ENCODE data around the gene JADE1. TPM values are rescaled to one million over a fixed set of nuclear protein-coding genes. Genes with fewer than 3 reads are reported as not detected.

The JADE1 gene
- total RNA-seq, 2 experiments from 2014 or later: 43.1 to 64.0 TPM

DNA sequence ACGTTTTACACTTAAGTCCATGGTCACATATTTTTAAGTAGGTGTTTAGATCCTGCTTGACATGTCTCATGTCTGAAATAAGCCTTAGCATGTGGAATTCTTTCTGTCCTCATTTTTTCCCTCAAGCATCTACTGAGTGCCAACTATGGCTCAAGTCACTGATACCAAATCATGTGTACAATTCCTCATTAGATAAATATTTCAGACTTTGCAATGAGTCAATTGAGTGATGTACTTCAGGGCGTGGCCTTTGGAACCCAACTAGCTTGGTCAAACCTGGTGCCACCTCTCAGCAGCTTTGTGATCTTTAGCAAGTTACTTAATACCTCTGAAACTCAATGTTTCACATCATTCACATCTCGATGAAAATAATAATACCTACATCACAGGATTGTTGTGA is 12.6 kb upstream of the JADE1 start:
- Histone ChIP-seq H3K4me3 (ENCODE audit: low read depth, low read length, poor library complexity, severe bottlenecking) (no peak overlapping the region), H2AFZ (ENCODE audit: low read length) (no peak overlapping the region), H3K9me3 (ENCODE audit: low read length) (no peaks in the 10 kb centered on the region), H3K79me2 (ENCODE audit: insufficient read depth, low read depth, low read length) (no peaks in the 10 kb centered on the region), H3K36me3 (ENCODE audit: insufficient read depth, low read length) (no peaks in the 10 kb centered on the region), H3K27ac (ENCODE audit: low read depth, low read length, poor library complexity, severe bottlenecking) (no peak overlapping the region), H4K20me1 (ENCODE audit: insufficient read depth, low read length) (no peaks in the 10 kb centered on the region), H3K4me1 (ENCODE audit: insufficient read depth, low read length, poor library complexity, severe bottlenecking) (no peaks in the 10 kb centered on the region), H3K9me2 (ENCODE audit: insufficient read depth, low read length) (no peaks in the 10 kb centered on the region), H3K4me2 (ENCODE audit: low read length) (no peak overlapping the region)
- DNase-seq (ENCODE audit: low spot score): no peak
- no peak for TF ChIP-seq EZH2phosphoT487 (IDR thresholded peaks at IDR 0.05; ENCODE audit: borderline replicate concordance, low read depth, low read length)
- TF ChIP-seq, protein P1, sequence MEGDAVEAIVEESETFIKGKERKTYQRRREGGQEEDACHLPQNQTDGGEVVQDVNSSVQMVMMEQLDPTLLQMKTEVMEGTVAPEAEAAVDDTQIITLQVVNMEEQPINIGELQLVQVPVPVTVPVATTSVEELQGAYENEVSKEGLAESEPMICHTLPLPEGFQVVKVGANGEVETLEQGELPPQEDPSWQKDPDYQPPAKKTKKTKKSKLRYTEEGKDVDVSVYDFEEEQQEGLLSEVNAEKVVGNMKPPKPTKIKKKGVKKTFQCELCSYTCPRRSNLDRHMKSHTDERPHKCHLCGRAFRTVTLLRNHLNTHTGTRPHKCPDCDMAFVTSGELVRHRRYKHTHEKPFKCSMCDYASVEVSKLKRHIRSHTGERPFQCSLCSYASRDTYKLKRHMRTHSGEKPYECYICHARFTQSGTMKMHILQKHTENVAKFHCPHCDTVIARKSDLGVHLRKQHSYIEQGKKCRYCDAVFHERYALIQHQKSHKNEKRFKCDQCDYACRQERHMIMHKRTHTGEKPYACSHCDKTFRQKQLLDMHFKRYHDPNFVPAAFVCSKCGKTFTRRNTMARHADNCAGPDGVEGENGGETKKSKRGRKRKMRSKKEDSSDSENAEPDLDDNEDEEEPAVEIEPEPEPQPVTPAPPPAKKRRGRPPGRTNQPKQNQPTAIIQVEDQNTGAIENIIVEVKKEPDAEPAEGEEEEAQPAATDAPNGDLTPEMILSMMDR (conservative IDR thresholded peaks at IDR 0.05; ENCODE audit: low read length): no peak
- POLR2A ChIA-PET: interaction anchor here (0.6 to 1.0 kb wide), 4 partner anchors 14 to 508 kb away, joined by 3 to 4 read pairs (median 3); no protein-coding TSS in a partner anchor
- BruUV-seq (replicated peaks): no TSS peak
- intact Hi-C loops (cut with micrococcal nuclease; ENCODE audit: unreplicated experiment): no loop called here
- CTCF ChIA-PET (ENCODE audit: unreplicated experiment): no interaction called here

DNA sequence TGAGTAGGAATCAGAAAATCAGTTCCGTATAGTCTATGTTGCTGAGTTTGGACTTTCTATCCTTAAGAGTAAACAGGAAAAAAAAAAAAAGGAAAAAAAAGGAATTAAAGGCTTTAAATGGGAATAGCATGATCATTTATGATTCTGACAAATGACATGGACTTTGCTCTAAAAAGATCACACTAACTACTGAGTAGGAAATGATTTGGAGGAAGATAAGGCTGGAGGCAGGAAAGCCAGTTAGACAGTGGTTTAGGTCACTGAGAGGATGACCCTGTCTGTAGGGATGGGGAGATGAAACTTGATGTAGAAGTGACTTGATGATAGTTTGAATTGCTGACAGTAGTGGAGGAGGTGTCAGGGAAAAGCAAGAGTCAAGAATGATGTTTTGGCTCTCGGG is 9.2 kb upstream of the JADE1 start:
- no peak for TF ChIP-seq EZH2phosphoT487 (IDR thresholded peaks at IDR 0.05; ENCODE audit: borderline replicate concordance, low read depth, low read length)
- TF ChIP-seq, protein P1 (conservative IDR thresholded peaks at IDR 0.05; ENCODE audit: low read length): no peak
- POLR2A ChIA-PET: no interaction called here
- no peak for DNase-seq (ENCODE audit: low spot score)
- Histone ChIP-seq H3K27ac (ENCODE audit: low read depth, low read length, poor library complexity, severe bottlenecking) (no peak overlapping the region), H3K4me1 (ENCODE audit: insufficient read depth, low read length, poor library complexity, severe bottlenecking) (no peaks in the 10 kb centered on the region), H3K79me2 (ENCODE audit: insufficient read depth, low read depth, low read length) (no peaks in the 10 kb centered on the region), H2AFZ (ENCODE audit: low read length) (no peak overlapping the region), H3K9me2 (ENCODE audit: insufficient read depth, low read length) (no peaks in the 10 kb centered on the region), H3K9me3 (ENCODE audit: low read length) (no peaks in the 10 kb centered on the region), H3K4me2 (ENCODE audit: low read length) (no peak overlapping the region), H3K4me3 (ENCODE audit: low read depth, low read length, poor library complexity, severe bottlenecking) (no peak overlapping the region), H4K20me1 (ENCODE audit: insufficient read depth, low read length) (no peaks in the 10 kb centered on the region), H3K36me3 (ENCODE audit: insufficient read depth, low read length) (no peaks in the 10 kb centered on the region)
- no TSS peak for BruUV-seq (replicated peaks)
- CTCF ChIA-PET (ENCODE audit: unreplicated experiment): no interaction called here
- intact Hi-C loops (cut with micrococcal nuclease; ENCODE audit: unreplicated experiment): no loop called here

DNA sequence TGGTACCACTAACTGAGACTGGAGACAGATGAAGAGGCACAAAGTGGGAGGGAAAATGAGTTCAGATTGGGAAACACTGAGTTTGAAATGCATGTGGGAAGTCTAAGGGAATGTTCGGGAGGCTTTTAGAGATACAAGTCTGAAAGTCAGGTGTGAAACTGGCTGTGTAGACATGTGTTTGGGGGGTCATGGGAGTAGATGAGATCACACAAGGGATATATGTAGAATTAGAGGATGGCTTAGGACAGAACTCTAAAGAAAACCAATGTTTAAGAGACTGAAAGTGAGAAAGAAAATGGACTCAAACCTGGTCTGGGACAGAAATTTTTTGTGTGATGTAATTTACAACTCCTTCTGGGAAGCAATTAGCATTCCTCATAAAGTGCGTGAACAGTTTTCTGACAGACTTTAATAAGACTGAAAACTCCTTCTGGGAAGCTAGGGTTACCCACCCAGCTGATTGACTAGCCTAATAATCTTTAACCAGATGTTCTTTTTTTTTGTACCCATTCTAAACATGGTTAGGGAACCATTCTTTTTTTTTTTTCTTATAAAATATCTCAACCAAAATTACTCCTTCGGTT is 8.7 kb upstream of the JADE1 start:
- H3K27ac ChIP-seq (ENCODE audit: low read depth, low read length, poor library complexity, severe bottlenecking): no peak overlapping the region
- H3K9me2 ChIP-seq (ENCODE audit: insufficient read depth, low read length): no peaks in the 10 kb centered on the region
- no peak for DNase-seq (ENCODE audit: low spot score)
- intact Hi-C loops (cut with micrococcal nuclease; ENCODE audit: unreplicated experiment): no loop called here
- no peaks in the 10 kb centered on the region for H3K79me2 ChIP-seq (ENCODE audit: insufficient read depth, low read depth, low read length)
- BruUV-seq (replicated peaks): no TSS peak
- no peak for TF ChIP-seq EZH2phosphoT487 (IDR thresholded peaks at IDR 0.05; ENCODE audit: borderline replicate concordance, low read depth, low read length)
- TF ChIP-seq, protein P1 (conservative IDR thresholded peaks at IDR 0.05; ENCODE audit: low read length): no peak
- no peaks in the 10 kb centered on the region for H3K9me3 ChIP-seq (ENCODE audit: low read length)
- no peak overlapping the region for H2AFZ ChIP-seq (ENCODE audit: low read length)
- no peak overlapping the region for H3K4me2 ChIP-seq (ENCODE audit: low read length)
- H3K4me1 ChIP-seq (ENCODE audit: insufficient read depth, low read length, poor library complexity, severe bottlenecking): no peaks in the 10 kb centered on the region
- H4K20me1 ChIP-seq (ENCODE audit: insufficient read depth, low read length): no peaks in the 10 kb centered on the region
- ChIA-PET POLR2A (no interaction called here), CTCF (ENCODE audit: unreplicated experiment) (no interaction called here)
- no peak overlapping the region for H3K4me3 ChIP-seq (ENCODE audit: low read depth, low read length, poor library complexity, severe bottlenecking)
- H3K36me3 ChIP-seq (ENCODE audit: insufficient read depth, low read length): no peaks in the 10 kb centered on the region

Data from OCI-LY7 (cell line).